ENCODE results near the gene METTL24.

Gene METTL24

GRCh38 chr6:110348961-110349690, 9.0 kb downstream of the METTL24 start:
- Histone ChIP-seq H3K79me2 (ENCODE audit: insufficient read depth, low read length) (no peaks in the 10 kb centered on the region), H3K4me3 (ENCODE audit: low read length, poor library complexity, severe bottlenecking) (no peak overlapping the region), H3K27me3 (ENCODE audit: insufficient read depth, low read length, poor library complexity, severe bottlenecking) (no peaks in the 10 kb centered on the region), H3K9me3 (ENCODE audit: insufficient read depth, low read depth, low read length) (no peaks in the 10 kb centered on the region), H3F3A (ENCODE audit: low read depth) (no peaks in the 10 kb centered on the region), H4K20me1 (ENCODE audit: insufficient read depth, low read length, poor library complexity, severe bottlenecking) (no peaks in the 10 kb centered on the region), H3K9me2 (replicated peaks; ENCODE audit: low read depth, low read length) (no peaks in the 10 kb centered on the region), H2AFZ (ENCODE audit: low read length) (no peak overlapping the region), H3K4me1 (ENCODE audit: insufficient read depth, low read length, poor library complexity, severe bottlenecking) (no peaks in the 10 kb centered on the region), H3K4me2 (ENCODE audit: low read depth, low read length, poor library complexity, severe bottlenecking) (no peak overlapping the region), H3K36me3 (ENCODE audit: insufficient read depth, low read length) (no peaks in the 10 kb centered on the region), H3K9ac (ENCODE audit: low read depth, low read length, poor library complexity, severe bottlenecking) (no peak overlapping the region)
- TF ChIP-seq CTCF (conservative IDR thresholded peaks at IDR 0.05; ENCODE audit: low read length) = no peak

- Histone ChIP-seq H2AFZ (ENCODE audit: low read length) (no peak overlapping the region), H3K9ac (ENCODE audit: low read depth, low read length, poor library complexity, severe bottlenecking) (no peak overlapping the region), H3K4me3 (ENCODE audit: low read length, poor library complexity, severe bottlenecking) (no peak overlapping the region), H3K4me2 (ENCODE audit: low read depth, low read length, poor library complexity, severe bottlenecking) (no peak overlapping the region), H3K9me2 (replicated peaks; ENCODE audit: low read depth, low read length) (no peaks in the 10 kb centered on the region), H3F3A (ENCODE audit: low read depth) (no peaks in the 10 kb centered on the region), H4K20me1 (ENCODE audit: insufficient read depth, low read length, poor library complexity, severe bottlenecking) (no peaks in the 10 kb centered on the region), H3K4me1 (ENCODE audit: insufficient read depth, low read length, poor library complexity, severe bottlenecking) (no peaks in the 10 kb centered on the region), H3K27me3 (ENCODE audit: insufficient read depth, low read length, poor library complexity, severe bottlenecking) (no peaks in the 10 kb centered on the region), H3K36me3 (ENCODE audit: insufficient read depth, low read length) (no peaks in the 10 kb centered on the region), H3K79me2 (ENCODE audit: insufficient read depth, low read length) (no peaks in the 10 kb centered on the region), H3K9me3 (ENCODE audit: insufficient read depth, low read depth, low read length) (no peaks in the 10 kb centered on the region)
- no peak for TF ChIP-seq EZH2phosphoT487 (IDR thresholded peaks at IDR 0.05; ENCODE audit: borderline replicate concordance)
- no peak for TF ChIP-seq CTCF (conservative IDR thresholded peaks at IDR 0.05; ENCODE audit: low read length)
These were observed 13.1 kb downstream of the METTL24 start for GRCh38 chr6:110345025-110345424.

GRCh38 chr6:110342759-110343158, 15.4 kb downstream of the METTL24 start:
- Histone ChIP-seq H3K36me3 (ENCODE audit: insufficient read depth, low read length) (no peaks in the 10 kb centered on the region), H2AFZ (ENCODE audit: low read length) (no peak overlapping the region), H3K27me3 (ENCODE audit: insufficient read depth, low read length, poor library complexity, severe bottlenecking) (no peaks in the 10 kb centered on the region), H3K9me3 (ENCODE audit: insufficient read depth, low read depth, low read length) (no peaks in the 10 kb centered on the region), H4K20me1 (ENCODE audit: insufficient read depth, low read length, poor library complexity, severe bottlenecking) (no peaks in the 10 kb centered on the region), H3K4me2 (ENCODE audit: low read depth, low read length, poor library complexity, severe bottlenecking) (no peak overlapping the region), H3K9ac (ENCODE audit: low read depth, low read length, poor library complexity, severe bottlenecking) (no peak overlapping the region), H3K4me3 (ENCODE audit: low read length, poor library complexity, severe bottlenecking) (no peak overlapping the region), H3K79me2 (ENCODE audit: insufficient read depth, low read length) (no peaks in the 10 kb centered on the region), H3K9me2 (replicated peaks; ENCODE audit: low read depth, low read length) (no peaks in the 10 kb centered on the region), H3F3A (ENCODE audit: low read depth) (no peaks in the 10 kb centered on the region), H3K4me1 (ENCODE audit: insufficient read depth, low read length, poor library complexity, severe bottlenecking) (no peaks in the 10 kb centered on the region)
- TF ChIP-seq CTCF (conservative IDR thresholded peaks at IDR 0.05; ENCODE audit: low read length) (no peak), EZH2phosphoT487 (IDR thresholded peaks at IDR 0.05; ENCODE audit: borderline replicate concordance) (no peak)
